NCI-H345 treated with DMSO at 0.1 percent for 48 hours (cell line): ENCODE data around the gene VPS4B.
A peak's percentile ranks its signal among the peaks of the same experiment; 100 is the strongest.
"Not testable (repeated sequence)": the region's sequence is repeated elsewhere in the genome, so short reads cannot be mapped to it uniquely, and the experiment has no call there.

Experiments
- DNase-seq: peaks from one replicate; lab custom pipeline; 2025; ENCODE audit not compliant: unreplicated experiment; lab: John Stamatoyannopoulos, UW

VPS4B gene

DNA sequence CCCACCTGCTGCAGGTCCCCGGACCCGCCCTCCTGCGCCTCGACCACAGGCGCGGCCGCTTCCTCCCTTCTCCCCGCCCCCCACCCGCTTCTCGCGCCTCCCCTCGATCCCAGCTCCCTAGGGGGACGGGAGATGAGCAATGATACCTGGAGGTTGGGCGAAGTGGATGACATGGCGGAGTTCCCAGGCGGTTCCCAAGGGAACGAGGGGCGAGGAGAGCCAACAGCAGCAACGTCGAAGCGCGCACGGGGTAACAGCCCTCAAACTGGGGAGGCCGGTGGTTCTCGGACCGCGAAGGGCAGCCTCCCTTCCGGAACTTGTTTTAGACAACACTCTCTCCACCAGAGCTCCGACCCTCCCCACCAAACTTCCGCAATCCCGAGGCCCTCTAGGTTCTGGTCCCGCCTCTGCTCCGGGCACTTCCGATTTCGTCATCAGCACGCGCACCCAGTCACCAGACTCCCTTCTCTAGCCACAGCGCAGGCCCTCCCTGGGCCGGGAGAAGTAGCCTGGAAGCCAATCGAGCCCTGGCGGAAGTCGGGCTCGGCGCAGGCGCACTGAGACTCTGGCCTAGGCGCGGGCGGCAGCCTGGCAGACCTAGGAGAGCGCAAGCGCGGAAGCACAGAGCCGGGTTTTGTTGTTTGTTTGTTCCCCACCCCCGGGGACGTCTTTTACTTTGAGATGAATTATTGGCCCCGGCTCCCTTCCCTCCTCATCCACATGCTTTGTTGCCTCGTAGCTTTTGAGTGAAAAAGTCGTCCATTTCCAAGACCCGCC is at the start of gene VPS4B:
TSS of gene VPS4B (minus strand) at position 390 of the 777 bp plus-strand sequence. CDS start at position 173, 217 bp downstream.
- peak; percentile 96 for DNase-seq

DNA sequence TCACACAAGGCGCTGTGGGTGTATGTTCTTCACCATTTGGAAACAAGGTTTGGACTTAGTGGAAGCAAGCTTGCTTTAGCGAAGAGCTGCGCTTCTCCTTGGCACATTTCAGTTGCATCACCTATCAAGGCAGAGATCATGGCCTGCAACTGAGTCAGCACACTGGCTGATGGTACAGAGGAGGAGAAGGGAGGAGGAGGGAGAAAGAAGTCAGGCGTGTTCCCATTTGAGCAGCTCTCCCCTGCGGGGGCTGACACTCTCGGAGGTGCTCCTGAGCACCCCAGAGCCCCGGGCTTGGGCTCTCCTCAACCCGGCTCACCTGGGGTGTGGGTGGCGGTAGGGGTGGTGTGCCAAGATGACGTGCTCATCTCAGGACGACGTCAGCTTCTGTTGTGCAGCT is 48.5 kb upstream of the VPS4B start:
- DNase-seq, result no peak

DNA sequence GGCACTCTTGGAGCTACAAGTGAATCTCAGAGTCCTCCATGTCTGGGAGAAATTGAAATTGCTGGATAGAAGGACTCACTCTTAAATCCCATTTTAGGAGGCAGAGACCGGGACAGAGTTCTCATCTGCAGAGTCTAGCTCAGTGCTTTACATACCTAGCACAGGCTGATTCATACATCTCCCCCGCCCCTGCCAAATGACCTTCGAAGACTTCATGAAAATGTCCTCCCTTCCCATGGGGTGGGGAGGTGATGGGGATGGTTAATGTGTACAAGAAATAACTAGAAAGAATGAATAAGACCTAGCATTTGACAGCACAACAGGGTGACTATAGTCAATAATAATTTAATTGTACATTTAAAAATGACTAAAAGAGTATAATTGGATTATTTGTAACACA is 46.3 kb upstream of the VPS4B start:
- no peak for DNase-seq

DNA sequence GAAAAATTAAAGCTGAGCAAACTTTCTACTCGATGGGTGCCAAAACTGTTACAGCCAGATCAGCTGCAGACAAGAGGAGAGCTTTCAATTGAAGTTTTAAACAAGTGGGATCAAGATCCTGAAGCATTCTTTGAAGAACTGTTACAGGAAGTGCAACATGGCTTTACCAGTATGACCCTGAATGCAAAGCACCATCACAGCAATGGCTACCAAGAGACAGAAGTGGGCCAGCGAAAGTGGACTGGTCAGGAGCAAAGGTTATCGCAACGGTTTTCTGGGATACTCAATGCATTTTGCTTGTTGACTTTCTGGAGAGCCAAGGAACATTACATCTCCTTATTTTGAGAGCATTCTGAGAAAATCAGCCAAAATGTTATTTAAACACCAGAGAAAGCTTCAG is 45.4 kb upstream of the VPS4B start:
- no peak for DNase-seq

DNA sequence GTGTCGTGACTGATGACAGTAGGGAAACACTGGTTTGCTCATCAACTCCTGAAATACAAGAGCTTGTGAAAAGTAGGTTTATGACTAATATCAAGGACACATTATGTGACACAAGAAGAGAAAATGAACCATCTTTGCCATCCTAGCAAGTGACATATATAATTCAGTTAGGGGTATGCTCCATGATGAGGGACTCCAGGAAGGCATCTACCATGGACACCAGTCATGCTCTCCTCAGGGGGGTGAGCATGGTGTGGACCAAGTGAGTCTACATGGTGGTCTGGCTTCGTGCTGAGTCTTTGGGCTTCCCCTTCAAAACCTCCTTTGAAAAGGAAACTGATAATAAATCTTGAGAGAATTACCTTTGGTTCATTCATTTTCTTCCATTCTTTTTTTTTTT is 42.8 kb upstream of the VPS4B start:
- no peak for DNase-seq

DNA sequence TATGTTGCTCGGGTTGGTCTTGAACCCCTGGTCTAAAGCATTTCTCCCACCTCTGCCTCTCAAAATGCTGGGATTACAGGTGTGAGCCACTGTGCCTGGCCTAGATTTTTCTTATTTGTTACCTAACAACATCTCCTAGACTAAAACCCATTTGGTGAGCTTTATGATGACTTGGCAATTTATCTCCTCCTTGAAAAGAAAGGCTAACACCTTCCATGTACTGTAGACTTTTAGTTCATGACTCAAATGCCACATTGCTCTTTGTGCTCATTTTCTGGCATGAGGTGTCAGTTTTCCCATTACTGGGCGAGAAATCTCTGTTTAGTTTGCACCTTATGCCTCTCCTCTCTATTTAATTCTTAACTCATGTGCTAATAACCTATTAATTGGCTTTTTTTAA is 42.2 kb upstream of the VPS4B start:
- no peak for DNase-seq

DNA sequence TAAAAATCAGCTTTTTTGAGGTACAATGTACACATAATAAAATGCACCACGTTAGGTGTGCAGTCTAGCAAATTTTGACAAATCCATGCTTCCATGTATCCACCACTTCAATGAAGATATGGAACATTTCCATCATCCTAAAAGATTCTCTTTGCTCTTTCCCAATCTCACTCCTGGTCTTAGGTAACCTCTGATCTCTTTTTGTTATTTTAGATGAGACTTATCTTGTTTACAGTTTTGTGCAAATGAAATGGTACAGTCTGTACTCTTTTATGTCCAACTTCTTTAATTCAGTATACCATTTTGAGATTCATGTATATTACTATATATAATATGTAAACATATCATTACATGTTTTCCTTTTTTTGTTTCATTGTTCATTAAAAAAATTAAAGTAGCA is 38.1 kb upstream of the VPS4B start:
- no peak for DNase-seq

DNA sequence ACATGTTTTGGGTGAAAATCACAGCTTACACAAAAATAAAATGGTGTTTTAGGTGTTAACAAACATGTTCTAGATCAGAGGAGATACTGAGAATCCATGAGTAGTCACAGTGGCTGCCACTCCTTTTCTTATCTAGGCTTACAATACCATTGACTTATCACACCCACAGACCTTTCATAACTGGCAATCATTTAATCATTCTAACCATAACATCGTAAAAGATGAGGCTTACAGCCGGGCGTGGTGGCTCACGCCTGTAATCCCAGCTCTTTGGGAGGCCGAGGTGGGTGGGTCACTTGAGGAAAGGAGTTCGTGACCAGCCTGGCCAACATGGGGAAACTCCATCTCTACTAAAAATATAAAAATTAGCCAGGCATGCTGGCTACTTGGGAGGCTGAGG is 35.7 kb upstream of the VPS4B start:
- DNase-seq, result no peak

DNA sequence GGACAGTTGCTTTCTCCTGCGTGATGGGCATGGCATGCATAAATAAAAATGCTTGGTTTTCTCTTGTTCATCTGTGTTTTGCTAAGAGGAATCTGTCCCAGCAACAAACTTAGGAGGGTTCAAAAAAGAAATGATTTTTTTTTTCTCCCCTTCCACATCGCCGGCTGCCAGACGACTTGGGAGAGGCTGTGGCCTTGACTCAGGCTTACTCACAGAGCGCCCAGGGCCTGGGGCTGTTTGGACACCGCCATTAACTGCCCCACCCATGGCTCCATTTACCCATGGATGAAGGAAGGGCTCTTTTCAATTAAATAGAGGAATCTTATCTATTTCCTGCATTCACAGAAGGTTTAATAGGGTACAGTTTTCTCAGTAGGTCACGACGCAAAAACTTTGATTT is 32.2 kb upstream of the VPS4B start:
- DNase-seq, result no peak

DNA sequence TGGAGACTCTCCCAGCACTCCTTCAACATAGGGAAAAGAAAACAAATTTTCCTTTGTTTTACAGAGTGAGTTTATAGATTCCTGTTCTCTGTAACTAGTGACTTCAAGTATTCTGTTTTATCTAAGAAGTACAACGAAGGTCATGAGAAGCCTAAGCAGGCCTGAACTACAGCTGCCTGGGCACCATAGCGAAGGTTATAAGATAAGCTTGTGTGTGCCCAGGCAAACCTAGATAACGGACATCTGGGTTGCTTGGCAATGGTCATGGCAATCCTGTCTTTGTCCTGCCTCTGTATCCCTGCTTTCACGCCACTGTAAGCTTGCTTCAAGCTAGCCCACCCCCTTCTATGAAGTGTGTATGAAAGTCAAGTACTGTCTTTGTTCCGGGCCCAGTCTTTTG is 30.5 kb upstream of the VPS4B start:
- DNase-seq, result not testable (repeated sequence)

DNA sequence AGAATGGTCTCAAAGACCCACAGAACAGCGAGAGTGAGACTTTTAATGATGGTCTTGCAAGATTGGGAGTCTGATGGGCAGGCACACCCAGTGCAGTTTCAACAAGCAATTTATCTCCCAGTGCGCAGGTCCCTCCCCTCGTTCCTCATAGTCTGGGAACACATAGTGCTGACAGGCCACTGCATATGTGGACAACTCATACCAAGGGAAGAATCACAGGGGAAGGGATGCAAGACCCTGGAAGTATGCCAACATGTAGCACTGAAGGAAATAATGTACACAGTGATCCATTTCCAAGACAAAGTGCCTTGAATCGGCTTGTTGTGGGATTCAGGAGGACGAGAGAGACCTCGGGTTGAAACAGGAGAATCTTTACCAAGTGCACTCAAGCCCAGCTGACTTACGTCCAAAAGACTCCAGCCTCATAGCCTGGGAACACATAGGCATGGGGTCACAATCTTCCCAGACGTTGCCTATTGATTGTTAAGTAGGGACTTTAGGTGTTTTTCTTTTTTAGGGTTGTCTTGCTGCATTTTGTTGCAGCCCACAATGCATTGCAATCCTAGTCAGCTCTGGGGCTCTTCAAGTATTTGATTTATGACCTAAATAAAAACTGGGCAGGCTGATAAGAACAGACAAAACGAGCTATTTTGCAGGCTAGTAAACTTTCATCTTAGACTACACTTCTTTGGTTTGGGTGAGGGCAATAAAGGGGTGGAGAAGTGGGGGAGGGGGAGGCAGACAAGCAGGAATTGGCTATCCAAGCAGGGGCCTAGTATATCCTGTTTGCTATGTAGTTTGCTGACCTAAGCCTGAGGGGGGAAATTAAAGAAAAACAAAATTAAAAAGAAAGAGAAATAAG is 29.8 kb upstream of the VPS4B start:
- no peak for DNase-seq

DNA sequence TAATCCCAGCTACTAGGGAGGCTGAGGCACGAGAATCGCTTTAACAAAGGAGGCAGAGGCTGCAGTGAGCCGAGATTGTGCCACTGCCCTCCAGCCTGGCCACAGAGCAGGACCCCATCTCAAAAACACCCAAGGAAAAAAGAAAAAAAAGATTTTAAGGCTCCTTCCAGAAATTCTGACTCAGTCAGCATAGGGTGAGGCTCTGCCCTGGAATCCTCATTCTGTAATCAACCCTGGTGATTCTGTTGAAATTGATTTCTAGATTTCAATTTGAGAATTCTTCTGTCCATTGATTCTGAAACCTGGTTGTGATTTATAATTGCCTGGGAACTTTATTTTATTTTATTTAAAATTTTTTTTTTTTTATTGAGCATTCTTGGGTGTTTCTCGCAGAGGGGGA is 27.1 kb upstream of the VPS4B start:
- DNase-seq, result no peak

DNA sequence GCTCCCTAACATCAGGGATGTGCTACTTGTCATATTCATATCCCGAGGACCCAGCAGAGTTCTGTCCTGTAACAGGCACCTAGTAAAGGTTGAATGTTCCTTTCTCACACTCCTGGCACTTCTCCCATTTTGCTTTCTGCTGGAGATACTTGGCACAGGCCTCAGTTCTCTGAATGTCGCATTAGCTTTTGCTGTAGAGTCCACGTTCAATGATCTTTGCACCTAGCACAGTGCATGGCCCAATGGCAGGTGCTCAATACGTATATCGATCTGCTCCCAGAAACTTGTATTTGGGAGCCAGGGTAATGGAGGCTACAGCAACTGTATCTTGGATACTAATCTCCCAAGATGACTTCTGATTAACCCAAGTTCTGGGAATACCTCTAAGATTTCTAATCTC is 24.8 kb upstream of the VPS4B start:
- DNase-seq, result no peak

DNA sequence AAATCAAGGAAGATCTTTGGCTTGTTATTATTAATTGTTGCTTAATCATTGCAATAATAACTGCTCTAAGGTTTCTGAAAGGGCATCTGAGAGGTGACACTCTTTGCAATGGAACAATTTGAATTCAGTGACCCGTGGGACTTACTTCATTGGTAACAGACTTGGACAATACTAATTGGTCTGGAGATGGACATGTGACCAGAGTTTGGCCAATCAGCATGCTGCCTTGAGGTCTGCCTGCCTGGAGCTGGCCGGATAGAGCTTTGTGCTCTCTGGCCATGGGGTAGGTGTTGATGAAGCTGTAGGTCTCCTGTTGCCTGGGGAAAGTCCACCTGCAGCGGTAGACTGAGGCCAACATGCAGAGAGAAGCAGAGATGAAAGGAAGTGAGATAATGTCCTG is 24.0 kb upstream of the VPS4B start:
- DNase-seq, result no peak

DNA sequence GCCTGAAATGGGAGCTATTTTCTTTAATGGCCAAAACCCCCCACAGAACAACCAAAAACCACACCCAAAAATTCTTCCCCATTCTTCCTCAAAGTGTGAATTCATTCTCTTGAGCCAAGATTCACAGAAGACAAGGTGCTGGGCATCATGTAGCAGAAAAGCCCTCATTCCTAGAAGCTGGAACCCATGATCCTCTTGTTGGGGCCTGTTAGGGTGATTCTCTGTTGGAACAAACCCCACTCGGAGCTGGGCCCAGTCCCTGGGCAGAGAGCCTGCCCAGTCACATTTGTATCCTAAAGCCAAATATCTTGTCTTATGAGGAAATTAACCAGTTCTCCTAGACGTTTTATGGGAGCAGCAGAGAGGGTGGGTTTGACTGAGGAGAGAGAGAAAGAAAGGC is 22.8 kb upstream of the VPS4B start:
- no peak for DNase-seq

DNA sequence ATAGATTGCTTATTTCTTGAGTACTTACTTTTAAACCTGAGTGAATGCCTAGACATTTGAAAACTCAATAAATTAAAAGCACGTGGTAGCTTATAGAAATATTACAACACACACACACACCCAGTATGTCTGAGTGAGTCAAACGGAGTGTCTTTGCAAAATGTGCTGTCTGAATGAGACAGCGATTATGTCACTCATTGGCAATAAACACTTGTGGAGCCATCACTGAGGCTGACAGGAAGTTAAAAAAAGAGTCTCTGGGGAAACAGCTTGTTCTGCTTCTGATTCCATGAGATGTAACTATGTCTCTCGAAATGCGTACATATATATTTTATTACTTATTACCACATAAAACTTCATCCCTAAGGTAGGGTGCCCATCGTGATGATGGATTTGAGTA is 22.3 kb upstream of the VPS4B start:
- DNase-seq, result no peak

DNA sequence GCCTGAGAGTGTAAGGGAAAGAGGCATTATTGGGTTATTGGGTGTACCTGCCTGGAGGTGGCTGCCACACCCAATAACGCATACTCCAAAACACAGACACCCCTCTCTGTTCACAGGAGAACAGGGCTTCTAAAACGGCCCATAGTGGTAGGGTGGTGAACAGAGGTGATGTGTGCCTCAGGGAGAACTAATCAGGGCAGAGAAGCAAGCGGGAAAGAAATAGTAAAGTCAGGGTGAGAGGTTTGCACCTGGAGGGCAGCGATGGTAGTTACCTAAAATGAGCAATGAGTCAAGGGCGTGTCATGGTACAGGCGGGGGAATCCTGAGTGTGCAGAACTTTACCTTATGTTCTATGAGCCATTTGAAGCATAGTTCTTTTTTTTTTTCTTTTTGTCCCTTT is 21.6 kb upstream of the VPS4B start:
- DNase-seq, result no peak

DNA sequence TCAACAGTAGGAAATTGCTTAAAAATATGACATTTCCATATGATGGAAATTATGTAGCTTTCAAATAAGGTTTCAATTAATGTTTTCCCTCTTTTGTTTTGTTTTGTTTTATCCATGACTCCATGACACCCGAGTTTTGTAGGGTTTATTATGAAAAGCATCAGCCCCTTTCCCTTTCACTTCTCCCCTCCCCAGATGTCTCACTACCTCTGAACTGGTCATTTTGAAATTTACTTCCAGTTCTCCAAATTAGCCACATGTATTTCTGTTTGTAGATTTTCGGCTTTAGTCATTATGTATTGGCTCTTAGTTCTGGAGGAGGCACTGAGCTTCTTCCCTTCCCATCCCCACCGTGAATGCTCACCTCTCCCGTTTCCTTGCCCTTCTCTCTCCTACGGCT is 18.6 kb upstream of the VPS4B start:
- DNase-seq, result no peak

DNA sequence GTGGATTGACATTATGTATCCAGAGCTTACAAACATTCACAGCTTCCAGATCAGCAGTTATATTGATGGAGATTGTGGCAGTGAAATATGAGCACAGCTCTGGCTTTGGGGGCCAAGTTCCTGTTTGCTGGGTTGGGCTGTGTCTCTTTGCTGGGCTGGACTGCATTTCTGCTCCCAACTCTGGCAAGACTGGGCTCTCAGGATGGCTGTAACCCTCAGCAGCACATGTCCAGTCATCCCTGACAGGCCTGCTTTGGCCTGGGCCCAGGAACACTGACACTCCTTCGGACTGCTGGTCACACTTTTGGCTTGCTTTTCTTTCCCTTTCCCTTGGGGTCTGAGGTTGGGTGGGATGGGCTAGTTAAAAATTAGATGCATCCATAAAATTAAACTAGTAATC is 17.9 kb upstream of the VPS4B start:
- no peak for DNase-seq

DNA sequence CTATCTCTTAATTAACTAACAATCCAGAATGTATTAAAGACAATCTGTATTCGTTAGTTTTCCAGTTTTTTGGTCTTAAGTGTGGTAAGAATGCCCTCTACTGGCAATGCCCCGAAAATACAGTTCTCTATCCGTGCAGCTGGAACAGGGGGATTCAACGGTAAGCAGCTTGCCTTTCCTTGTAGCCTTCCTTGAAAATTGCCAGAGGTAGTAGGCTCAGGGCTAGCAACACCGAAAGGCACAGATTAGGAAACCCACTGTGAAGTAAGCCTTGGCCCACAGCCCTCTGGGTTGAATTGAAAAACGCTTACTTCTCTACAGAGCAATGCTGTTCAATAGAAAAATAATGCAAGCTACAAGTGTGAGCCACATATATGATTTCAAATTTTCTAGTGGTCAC is 17.1 kb upstream of the VPS4B start:
- DNase-seq, result peak; percentile 58

DNA sequence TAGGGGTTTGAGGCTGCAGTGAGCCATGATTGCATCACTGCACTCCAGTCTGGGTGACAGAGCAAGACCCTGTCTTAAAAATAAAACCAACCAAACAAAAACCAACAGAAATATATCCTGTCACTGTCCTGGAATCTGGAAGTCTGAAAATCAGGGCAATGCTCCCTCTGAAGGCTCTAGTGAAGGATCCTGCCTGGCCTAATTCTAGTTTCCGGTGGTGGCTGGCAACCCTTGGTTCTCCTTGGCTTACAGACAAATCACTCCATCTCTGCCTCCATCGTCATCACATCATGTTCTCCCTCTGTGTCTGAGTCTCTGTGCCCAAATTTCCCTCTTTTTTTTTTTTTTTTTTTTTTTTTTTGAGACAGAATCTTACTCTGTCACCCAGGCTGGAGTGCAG is 15.9 kb upstream of the VPS4B start:
- DNase-seq, result no peak

DNA sequence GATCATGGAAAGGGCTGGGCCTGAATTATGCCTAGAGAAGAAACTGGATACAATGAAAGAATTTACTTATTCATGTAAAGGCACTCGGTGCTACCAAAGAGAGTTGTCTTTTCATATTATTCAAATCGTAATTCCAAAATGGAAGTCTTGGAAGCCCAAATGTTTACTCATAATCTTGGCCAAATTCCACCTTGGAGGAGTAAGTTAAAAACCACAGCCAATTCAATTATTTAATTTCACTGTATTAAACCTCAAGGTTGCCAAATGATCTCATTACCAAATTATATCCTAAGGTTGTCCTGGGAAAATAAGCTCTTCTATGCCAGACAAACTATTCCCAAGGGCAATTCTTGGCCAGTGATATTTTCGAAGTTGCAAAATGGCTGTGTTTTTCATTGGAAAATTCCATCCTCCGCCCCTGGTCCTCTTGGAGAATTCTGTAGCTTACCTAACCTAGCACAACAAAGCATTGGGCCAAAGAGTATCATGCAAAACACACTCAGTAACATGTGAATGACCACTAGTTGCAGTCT is 11.1 kb upstream of the VPS4B start:
- no peak for DNase-seq
